IMR-90 (cell line): ENCODE data around the gene FTCDNL1. TPM values are rescaled to one million over a fixed set of nuclear protein-coding genes. Genes with fewer than 3 reads are reported as not detected.

Experiments used
- ATAC-seq: fragments of 200-7000 bp; cut with Tn5 transposase; 2 replicates; pipeline ENCODE4 v1.9.1; 2020; ENCODE audit warnings: low read depth, mild to moderate bottlenecking, moderate library complexity
- BruUV-seq: library from RNA; stranded (reverse); fragments of 400-500 nt; replicated peaks from 2 replicates; lab custom pipeline; 2021; lab: Mats Ljungman, UMichigan
- CTCF ChIA-PET: fragments of 300-600 bp; formaldehyde crosslinking; extraction: SDS; loops from one replicate; lab custom pipeline; 2021; ENCODE audit warnings: antibody characterized with exemption; lab: Yijun Ruan, JAX
- POLR2A ChIA-PET: fragments of 300-600 bp; sonication (Branson Sonifier 250); formaldehyde crosslinking; loops from one replicate; lab custom pipeline; 2022; ENCODE audit warnings: antibody characterized with exemption; ENCODE audit not compliant: unreplicated experiment; lab: Charles Lee
- DNase-seq: peaks from one replicate; pipeline ENCODE4 v3.0.0; 2013
- H2AFZ ChIP-seq: replicated peaks from 2 replicates; pipeline ENCODE3; 2013; ENCODE audit warnings: low read length, mild to moderate bottlenecking; ENCODE audit not compliant: poor library complexity
- H2AK5ac ChIP-seq: 2 replicates; pipeline ENCODE4 v1.6.1; 2013; ENCODE audit warnings: low read depth, low read length, inconsistent platforms
- H2AK9ac ChIP-seq: replicated peaks from 2 replicates; pipeline ENCODE3; 2013; ENCODE audit warnings: mild to moderate bottlenecking, low read depth, low read length, moderate library complexity; ENCODE audit not compliant: poor library complexity
- H2BK120ac ChIP-seq: 2 replicates; pipeline ENCODE4 v1.6.1; 2013; ENCODE audit warnings: low read depth, low read length, inconsistent platforms
- H2BK15ac ChIP-seq: 3 replicates; pipeline ENCODE4 v1.6.1; 2013; ENCODE audit warnings: low read depth, low read length, inconsistent platforms
- H2BK20ac ChIP-seq: 2 replicates; pipeline ENCODE4 v1.6.1; 2013; ENCODE audit warnings: low read depth, mild to moderate bottlenecking, inconsistent platforms, low read length, moderate library complexity
- H2BK5ac ChIP-seq: 2 replicates; pipeline ENCODE4 v1.6.1; 2013; ENCODE audit warnings: mild to moderate bottlenecking, low read depth, low read length, inconsistent platforms; ENCODE audit not compliant: poor library complexity, severe bottlenecking
- H3K14ac ChIP-seq: replicated peaks from 2 replicates; pipeline ENCODE4 v1.6.1; 2013; ENCODE audit warnings: low read depth, low read length, inconsistent platforms
- H3K18ac ChIP-seq: 2 replicates; pipeline ENCODE4 v1.6.1; 2013; ENCODE audit warnings: low read depth, low read length, control low read depth
- H3K23ac ChIP-seq: 2 replicates; pipeline ENCODE4 v1.6.1; 2013; ENCODE audit warnings: low read depth, low read length, inconsistent platforms
- H3K27ac ChIP-seq: 2 replicates; pipeline ENCODE4 v1.5.1; 2013; ENCODE audit warnings: mild to moderate bottlenecking, control low read depth, low read length; ENCODE audit not compliant: insufficient read depth
- H3K27me3 ChIP-seq: 2 replicates; pipeline ENCODE4 v1.6.1; 2013; ENCODE audit warnings: low read length; ENCODE audit not compliant: control insufficient read depth, insufficient read depth
- H3K36me3 ChIP-seq: 2 replicates; pipeline ENCODE4 v1.6.1; 2013; ENCODE audit warnings: low read length, mixed read lengths; ENCODE audit not compliant: control insufficient read depth, insufficient read depth
- H3K4ac ChIP-seq: 2 replicates; pipeline ENCODE4 v1.6.1; 2013; ENCODE audit warnings: low read depth, low read length, inconsistent platforms
- H3K4me1 ChIP-seq: 2 replicates; pipeline ENCODE4 v1.6.1; 2013; ENCODE audit warnings: low read length, mixed read lengths; ENCODE audit not compliant: control insufficient read depth, insufficient read depth
- H3K4me2 ChIP-seq: 2 replicates; pipeline ENCODE4 v1.6.1; 2013; ENCODE audit warnings: low read depth, mild to moderate bottlenecking, control low read depth, low read length, moderate library complexity
- H3K4me3 ChIP-seq: 2 replicates; pipeline ENCODE4 v1.5.1; 2013; ENCODE audit warnings: low read depth, mild to moderate bottlenecking, control low read depth, low read length, moderate library complexity; ENCODE audit not compliant: insufficient read depth
- H3K56ac ChIP-seq: 2 replicates; pipeline ENCODE4 v1.6.1; 2013; ENCODE audit warnings: low read length, inconsistent platforms; ENCODE audit not compliant: insufficient read depth; ENCODE audit errors: extremely low read depth
- H3K79me1 ChIP-seq, 2 experiments: 2 replicates each; pipeline ENCODE4 v1.6.1; 2013; ENCODE audit warnings: low read length in 2 of 2, inconsistent platforms in 1 of 2, low read depth in 1 of 2
- H3K9ac ChIP-seq: 2 replicates; pipeline ENCODE4 v1.6.1; 2013; ENCODE audit warnings: low read depth, low read length, control low read depth
- H3K9me1 ChIP-seq: 2 replicates; pipeline ENCODE4 v1.6.1; 2013; ENCODE audit warnings: low read length, inconsistent platforms; ENCODE audit not compliant: insufficient read depth
- H3K9me3 ChIP-seq: 2 replicates; pipeline ENCODE4 v1.6.1; 2013; ENCODE audit warnings: low read length; ENCODE audit not compliant: control insufficient read depth, insufficient read depth
- H4K20me1 ChIP-seq: 2 replicates; pipeline ENCODE4 v1.6.1; 2013; ENCODE audit warnings: low read length, inconsistent platforms; ENCODE audit not compliant: insufficient read depth
- H4K5ac ChIP-seq: 2 replicates; pipeline ENCODE4 v1.6.1; 2013; ENCODE audit warnings: mild to moderate bottlenecking, low read depth, low read length, control low read depth
- H4K8ac ChIP-seq, 2 experiments: 2 replicates each; pipeline ENCODE4 v1.6.1; 2013; ENCODE audit warnings: low read depth in 2 of 2, low read length in 2 of 2, control low read depth in 1 of 2, inconsistent platforms in 1 of 2
- H4K91ac ChIP-seq: 2 replicates; pipeline ENCODE4 v1.6.1; 2013; ENCODE audit warnings: low read depth, low read length, inconsistent platforms; ENCODE audit not compliant: insufficient read depth
- BHLHE40 ChIP-seq: fragments of 150-350 bp; IDR thresholded peaks from 2 replicates; pipeline ENCODE4 v1.6.1; 2016; ENCODE audit warnings: mild to moderate bottlenecking, low read depth, low read length
- CEBPB ChIP-seq: IDR thresholded peaks from 2 replicates; pipeline ENCODE4 v1.6.1; 2012; ENCODE audit warnings: low read depth, low read length, improper control_type of control experiment
- CHD1 ChIP-seq: IDR thresholded peaks from 2 replicates; pipeline ENCODE4 v1.6.1; 2012; ENCODE audit warnings: low read depth, low read length, improper control_type of control experiment
- CTCF ChIP-seq: conservative IDR thresholded peaks from 2 replicates; pipeline ENCODE4 v1.5.1; 2012; ENCODE audit warnings: mild to moderate bottlenecking, low read depth, low read length, improper control_type of control experiment
- ELK1 ChIP-seq: fragments of 150-350 bp; IDR thresholded peaks from 2 replicates; pipeline ENCODE4 v1.6.1; 2016; ENCODE audit warnings: low read depth, mild to moderate bottlenecking, low read length, moderate library complexity, borderline replicate concordance
- FOS ChIP-seq: fragments of 150-350 bp; IDR thresholded peaks from 2 replicates; pipeline ENCODE4 v1.6.1; 2016; ENCODE audit warnings: low read depth, low read length
- MAFK ChIP-seq: IDR thresholded peaks from 2 replicates; pipeline ENCODE4 v1.6.1; 2012; ENCODE audit warnings: low read depth, low read length, improper control_type of control experiment
- MAZ ChIP-seq: IDR thresholded peaks from 2 replicates; pipeline ENCODE4 v1.6.1; 2012; ENCODE audit warnings: low read depth, mild to moderate bottlenecking, low read length, improper control_type of control experiment, moderate library complexity, borderline replicate concordance
- MXI1 ChIP-seq: IDR thresholded peaks from 2 replicates; pipeline ENCODE4 v1.6.1; 2012; ENCODE audit warnings: low read depth, mild to moderate bottlenecking, low read length, moderate library complexity, borderline replicate concordance
- NFE2L2 ChIP-seq: fragments of 150-350 bp; IDR thresholded peaks from 2 replicates; pipeline ENCODE4 v1.6.1; 2016; ENCODE audit warnings: low read depth, mild to moderate bottlenecking, low read length
- POLR2A ChIP-seq: IDR thresholded peaks from 2 replicates; pipeline ENCODE4 v1.6.1; 2012; ENCODE audit warnings: mild to moderate bottlenecking, low read depth, low read length
- RAD21 ChIP-seq: IDR thresholded peaks from 2 replicates; pipeline ENCODE4 v1.6.1; 2012; ENCODE audit warnings: low read length, improper control_type of control experiment
- RCOR1 ChIP-seq: IDR thresholded peaks from 2 replicates; pipeline ENCODE4 v1.6.1; 2012; ENCODE audit warnings: mild to moderate bottlenecking, low read length, improper control_type of control experiment; ENCODE audit not compliant: insufficient replicate concordance
- RFX5 ChIP-seq: IDR thresholded peaks from 2 replicates; pipeline ENCODE4 v1.8.0; 2012; ENCODE audit warnings: low read depth, mild to moderate bottlenecking, low read length, moderate library complexity
- SMC3 ChIP-seq: fragments of 150-350 bp; IDR thresholded peaks from 2 replicates; pipeline ENCODE4 v1.6.1; 2016; ENCODE audit warnings: low read depth, mild to moderate bottlenecking, antibody characterized with exemption, low read length, moderate library complexity
- USF2 ChIP-seq: fragments of 150-350 bp; IDR thresholded peaks from 2 replicates; pipeline ENCODE4 v1.6.1; 2017; ENCODE audit warnings: mild to moderate bottlenecking, antibody characterized with exemption, low read length, low read depth
- WGBS, 2 experiments: methylation state at CpG; one replicate each; pipeline versions ENCODE4 v1.1.5 to v1.1.7; 2013; ENCODE audit warnings: missing lambda C conversion rate in 2 of 2; ENCODE audit not compliant: insufficient read length in 1 of 2; ENCODE audit errors: extremely low coverage in 2 of 2; 5-methylcytosine and 5-hydroxymethylcytosine counted together
- dilution Hi-C: fragments of 300-500 bp; cut with HindIII; formaldehyde crosslinking; loops from one replicate; pipeline ENCODE4 v1.14.3; 2018; ENCODE audit warnings: low sequenced_read_pairs; ENCODE audit not compliant: unreplicated experiment
- in situ Hi-C: fragments of 300-500 bp; cut with MboI; formaldehyde crosslinking; loops from 3 replicates; pipeline ENCODE4 v1.14.3; 2019; ENCODE audit warnings: low sequenced_read_pairs, inconsistent platforms, mixed read lengths
- intact Hi-C: fragments of 100-400 bp; cut with micrococcal nuclease; formaldehyde crosslinking; loops from 2 replicates; pipeline ENCODE4 v1.10.0; 2022
- polyA plus RNA-seq, 3 experiments: library from polyadenylated mRNA; depleted of rRNA; stranded (reverse); fragments of >200 nt; gene quantifications; 2 replicates each; pipeline ENCODE4 v1.2.3, GENCODE V29; 2012; ENCODE audit warnings: low replicate concordance in 1 of 3
- total RNA-seq: library from RNA; depleted of rRNA; stranded (reverse); fragments of >200 nt; gene quantifications from 2 replicates; pipeline ENCODE4 v1.2.3, GENCODE V29; 2012

The FTCDNL1 gene
- total and polyA plus RNA-seq, 2 of the 4 experiments (the other 2 are of a cell fraction), result 0.18 to 0.21 TPM

- ChIA-PET POLR2A (interaction anchor here (0.6 kb wide), 1 partner anchor 278 kb away, joined by 3 read pairs; no protein-coding TSS in a partner anchor), CTCF (interaction anchor here (0.6 kb wide), 1 partner anchor 412 kb away, joined by 7 read pairs; no protein-coding TSS in a partner anchor)
- no CpG with 5 or more reads among the region's 4 CpGs for WGBS, 2 experiments
- in situ Hi-C loops (no loop called here), intact Hi-C loops (no loop called here), dilution Hi-C loops (no loop called here)
- H3K4me2 ChIP-seq, result no peak overlapping the region
- H3K9me1 ChIP-seq, result no peaks in the 10 kb centered on the region
- no peak overlapping the region for H2BK5ac ChIP-seq
- H3K4me1 ChIP-seq, result no peaks in the 10 kb centered on the region
- no peak overlapping the region for H2AFZ ChIP-seq
- H3K36me3 ChIP-seq, result no peaks in the 10 kb centered on the region
- H4K8ac ChIP-seq, result no peak overlapping the region
- H3K4me3 ChIP-seq, result no peak overlapping the region
- TF ChIP-seq RAD21, result no peak
- no peak for TF ChIP-seq RCOR1
- no peak for TF ChIP-seq BHLHE40
- no peak for TF ChIP-seq MAFK
- no peak for TF ChIP-seq ELK1
- no peak for TF ChIP-seq CHD1
- no peak for TF ChIP-seq CTCF
- no peak for TF ChIP-seq MXI1
- no peak for TF ChIP-seq USF2
- TF ChIP-seq NFE2L2, result no peak
- TF ChIP-seq CEBPB, result no peak
- no peak for TF ChIP-seq SMC3
- TF ChIP-seq POLR2A, result no peak
- TF ChIP-seq MAZ, result no peak
- no peak for TF ChIP-seq FOS
- TF ChIP-seq RFX5, result no peak
- H3K27me3 ChIP-seq, result peaks cover 26% of the 10 kb centered on the region
- H3K4ac ChIP-seq, result no peak overlapping the region
- H3K14ac ChIP-seq, result no peak overlapping the region
- H4K20me1 ChIP-seq, result no peaks in the 10 kb centered on the region
- H2AK9ac ChIP-seq, result no peak overlapping the region
- H3K56ac ChIP-seq, result no peak overlapping the region
- no peak overlapping the region for H3K27ac ChIP-seq
- H3K79me1 ChIP-seq, result no peaks in the 10 kb centered on the region
- no peak overlapping the region for H3K18ac ChIP-seq
- H2BK15ac ChIP-seq, result no peak overlapping the region
- no peak overlapping the region for H3K9ac ChIP-seq
- H4K5ac ChIP-seq, result no peak overlapping the region
- no peaks in the 10 kb centered on the region for H3K9me3 ChIP-seq
- DNase-seq (no peak), ATAC-seq (no peak)
- no peak overlapping the region for H2AK5ac ChIP-seq
- no peak overlapping the region for H2BK20ac ChIP-seq
- H3K23ac ChIP-seq, result no peak overlapping the region
- no peak overlapping the region for H2BK120ac ChIP-seq
- H4K91ac ChIP-seq, result no peak overlapping the region
- BruUV-seq, result no TSS peak
These were observed 4.8 kb upstream of the FTCDNL1 start for GRCh38 chr2:199855812-199856211.
